A549 (cell line): ENCODE measurements around the gene PIKFYVE.
"Not testable (repeated sequence)": the region's sequence is repeated elsewhere in the genome, so short reads cannot be mapped to it uniquely, and the experiment has no call there.

ENCODE experiments used
- CTCF ChIP-seq: fragments of >200 bp; sonication (Bioruptor Twin); formaldehyde crosslinking; IDR thresholded peaks from 3 replicates; pipeline ENCODE4 v1.5.1; 2016
- FOSL2 ChIP-seq, 2 experiments: fragments of 450-650 bp in 1 of 2; fragments of >200 bp in 1 of 2; sonication (Bioruptor Twin) in 1 of 2; formaldehyde crosslinking; IDR thresholded peaks; 2 replicates each; pipeline versions ENCODE4 v1.5.0 to v1.6.1; 2016 to 2020; ENCODE audit warnings: mild to moderate bottlenecking in 1 of 2, moderate library complexity in 1 of 2
- RCOR1 ChIP-seq: fragments of 150-350 bp; IDR thresholded peaks from 2 replicates; pipeline ENCODE4 v1.6.1; 2014; ENCODE audit warnings: antibody characterized with exemption, low read length, low read depth
- TF ChIP-seq, protein P1 (sequence below): fragments of 150-350 bp; IDR thresholded peaks from 2 replicates; pipeline ENCODE4 v1.6.1; 2014; ENCODE audit warnings: low read depth, mild to moderate bottlenecking, low read length

DNA sequence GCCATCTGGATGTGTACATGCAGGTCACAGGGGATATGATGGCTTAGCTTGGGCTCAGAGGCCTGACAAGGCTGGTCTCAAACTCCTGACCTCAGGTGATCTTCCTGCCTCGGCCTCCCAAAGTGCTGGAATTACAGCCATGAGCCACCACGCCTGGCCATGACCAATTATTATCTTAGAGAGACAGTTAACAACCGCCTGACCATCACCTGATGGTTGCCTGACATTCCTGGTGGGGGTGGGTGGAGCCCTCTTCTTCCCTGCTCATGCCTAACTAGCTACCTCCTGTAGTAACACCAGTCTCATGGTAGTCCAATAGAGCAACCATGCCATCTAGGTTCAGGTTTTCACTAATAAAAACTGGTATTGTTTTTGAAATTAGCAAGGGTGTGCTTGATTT lies 44.2 kb upstream of the PIKFYVE start:
- not testable (repeated sequence) for TF ChIP-seq CTCF; RCOR1; FOSL2 (IDR thresholded peaks at IDR 0.05); FOSL2 (CRISPR knock-in tag; IDR thresholded peaks at IDR 0.05)
- TF ChIP-seq, protein P1, sequence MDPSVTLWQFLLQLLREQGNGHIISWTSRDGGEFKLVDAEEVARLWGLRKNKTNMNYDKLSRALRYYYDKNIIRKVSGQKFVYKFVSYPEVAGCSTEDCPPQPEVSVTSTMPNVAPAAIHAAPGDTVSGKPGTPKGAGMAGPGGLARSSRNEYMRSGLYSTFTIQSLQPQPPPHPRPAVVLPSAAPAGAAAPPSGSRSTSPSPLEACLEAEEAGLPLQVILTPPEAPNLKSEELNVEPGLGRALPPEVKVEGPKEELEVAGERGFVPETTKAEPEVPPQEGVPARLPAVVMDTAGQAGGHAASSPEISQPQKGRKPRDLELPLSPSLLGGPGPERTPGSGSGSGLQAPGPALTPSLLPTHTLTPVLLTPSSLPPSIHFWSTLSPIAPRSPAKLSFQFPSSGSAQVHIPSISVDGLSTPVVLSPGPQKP = not testable (repeated sequence)
